Measurements from ENCODE around the gene LRFN5. TPM values are rescaled to one million over a fixed set of nuclear protein-coding genes. Genes with fewer than 3 reads are reported as not detected.

LRFN5 gene
- total and polyA plus RNA-seq, 8 donors, result 2.1 to 7.4 (median 6.1) TPM

- TF ChIP-seq, protein P1, sequence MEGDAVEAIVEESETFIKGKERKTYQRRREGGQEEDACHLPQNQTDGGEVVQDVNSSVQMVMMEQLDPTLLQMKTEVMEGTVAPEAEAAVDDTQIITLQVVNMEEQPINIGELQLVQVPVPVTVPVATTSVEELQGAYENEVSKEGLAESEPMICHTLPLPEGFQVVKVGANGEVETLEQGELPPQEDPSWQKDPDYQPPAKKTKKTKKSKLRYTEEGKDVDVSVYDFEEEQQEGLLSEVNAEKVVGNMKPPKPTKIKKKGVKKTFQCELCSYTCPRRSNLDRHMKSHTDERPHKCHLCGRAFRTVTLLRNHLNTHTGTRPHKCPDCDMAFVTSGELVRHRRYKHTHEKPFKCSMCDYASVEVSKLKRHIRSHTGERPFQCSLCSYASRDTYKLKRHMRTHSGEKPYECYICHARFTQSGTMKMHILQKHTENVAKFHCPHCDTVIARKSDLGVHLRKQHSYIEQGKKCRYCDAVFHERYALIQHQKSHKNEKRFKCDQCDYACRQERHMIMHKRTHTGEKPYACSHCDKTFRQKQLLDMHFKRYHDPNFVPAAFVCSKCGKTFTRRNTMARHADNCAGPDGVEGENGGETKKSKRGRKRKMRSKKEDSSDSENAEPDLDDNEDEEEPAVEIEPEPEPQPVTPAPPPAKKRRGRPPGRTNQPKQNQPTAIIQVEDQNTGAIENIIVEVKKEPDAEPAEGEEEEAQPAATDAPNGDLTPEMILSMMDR (IDR thresholded peaks at IDR 0.05), result no peak
- H3K9me3 ChIP-seq, result no peaks in the 10 kb centered on the region
- H3K4me3 ChIP-seq, result no peak overlapping the region
- no peaks in the 10 kb centered on the region for H3K36me3 ChIP-seq
- no peaks in the 10 kb centered on the region for H3K4me1 ChIP-seq
- no peak overlapping the region for H3K27ac ChIP-seq
- intact Hi-C loops (cut with DNase I), result no loop called here
- no peaks in the 10 kb centered on the region for H3K27me3 ChIP-seq
- peak in 2 of 4 donors; percentile 24 to 28 for DNase-seq
- no peak for ATAC-seq
Observed at GRCh38 chr14:41773536-41774279, 167.0 kb downstream of the LRFN5 start.

DNA sequence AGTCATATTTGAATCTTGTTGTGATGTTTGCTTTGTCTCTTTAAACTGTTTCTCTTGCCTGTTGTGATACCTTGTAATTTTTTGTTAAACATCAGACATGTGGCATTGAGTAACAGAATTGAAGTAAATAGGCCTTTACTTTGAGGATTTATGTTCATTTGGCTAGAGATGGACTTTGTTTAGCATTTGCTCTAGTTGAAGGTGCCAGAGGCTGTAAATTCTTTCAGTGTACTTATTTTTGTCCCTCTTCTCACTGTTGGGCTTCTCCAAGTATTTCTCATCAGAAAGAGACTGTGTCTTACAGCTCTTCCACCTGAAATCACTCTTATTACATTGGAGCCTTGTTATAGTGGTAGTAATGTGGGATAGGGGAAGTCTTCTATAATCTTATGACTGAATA is 175.8 kb downstream of the LRFN5 start:
- ATAC-seq, result no peak
- H3K27ac ChIP-seq, result no peak overlapping the region

DNA sequence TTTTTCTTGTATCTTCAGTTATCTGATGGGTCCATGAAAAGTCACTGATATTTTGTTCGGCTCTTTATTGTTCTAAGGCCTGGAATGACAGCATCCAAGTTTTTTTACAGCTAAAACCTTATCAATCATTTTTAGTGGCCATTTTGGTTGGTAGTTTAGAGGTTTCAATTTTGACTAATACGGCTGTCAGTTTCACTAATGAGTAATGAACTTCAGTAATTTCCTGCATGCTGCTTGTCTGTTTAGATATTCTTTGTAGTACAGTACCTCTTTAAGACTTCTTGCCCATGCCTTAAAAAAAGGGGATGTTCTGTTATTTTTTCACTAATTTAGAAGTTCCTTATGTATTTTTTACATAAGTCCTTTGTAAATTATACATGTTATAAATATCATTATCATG is 176.7 kb downstream of the LRFN5 start:
- intact Hi-C loops (cut with DNase I), result no loop called here
- TF ChIP-seq, protein P1 (IDR thresholded peaks at IDR 0.05), result no peak
- Histone ChIP-seq H3K4me1 (no peaks in the 10 kb centered on the region), H3K27ac (no peak overlapping the region), H3K4me3 (no peak overlapping the region), H3K9me3 (no peaks in the 10 kb centered on the region), H3K36me3 (no peaks in the 10 kb centered on the region), H3K27me3 (no peaks in the 10 kb centered on the region)
- DNase-seq (no peak), ATAC-seq (no peak)

More for the DNA sequence above, 175.8 kb downstream of the LRFN5 start:
- no peaks in the 10 kb centered on the region for H3K9me3 ChIP-seq
- DNase-seq, result no peak
- intact Hi-C loops (cut with DNase I), result no loop called here
- no peaks in the 10 kb centered on the region for H3K4me1 ChIP-seq
- H3K27me3 ChIP-seq, result no peaks in the 10 kb centered on the region
- TF ChIP-seq, protein P1 (IDR thresholded peaks at IDR 0.05), result no peak
- H3K36me3 ChIP-seq, result no peaks in the 10 kb centered on the region
- no peak overlapping the region for H3K4me3 ChIP-seq

- DNase-seq (no peak), ATAC-seq (no peak)
- TF ChIP-seq, protein P1 (IDR thresholded peaks at IDR 0.05), result no peak
- H3K4me3 ChIP-seq, result no peak overlapping the region
- no peak overlapping the region for H3K27ac ChIP-seq
- no peaks in the 10 kb centered on the region for H3K4me1 ChIP-seq
- H3K27me3 ChIP-seq, result no peaks in the 10 kb centered on the region
- H3K36me3 ChIP-seq, result no peaks in the 10 kb centered on the region
- intact Hi-C loops (cut with DNase I), result no loop called here
- H3K9me3 ChIP-seq, result no peaks in the 10 kb centered on the region
Observed at GRCh38 chr14:41785696-41786095, 179.0 kb downstream of the LRFN5 start.

- intact Hi-C loops (cut with DNase I), result no loop called here
- Histone ChIP-seq H3K27ac (no peak overlapping the region), H3K9me3 (peaks cover 0 to 4% of the 10 kb centered on the region in 2 donors), H3K27me3 (no peaks in the 10 kb centered on the region), H3K36me3 (no peaks in the 10 kb centered on the region), H3K4me1 (no peaks in the 10 kb centered on the region), H3K4me3 (no peak overlapping the region)
- TF ChIP-seq, protein P1 (IDR thresholded peaks at IDR 0.05), result no peak
- ATAC-seq, result no peak
- no peak for DNase-seq
Observed at GRCh38 chr14:41799817-41800216, 193.1 kb downstream of the LRFN5 start.
